ENCODE data around the gene EXTL1. TPM values are rescaled to one million over a fixed set of nuclear protein-coding genes. Genes with fewer than 3 reads are reported as not detected.

The EXTL1 gene
- total RNA-seq, 1 experiment from 2014 or later: 1.0 TPM

GRCh38 chr1:26028490-26028980 is 7.0 kb downstream of the EXTL1 start:
- no peak overlapping the region for H3K4me3 Mint-ChIP-seq
- Histone ChIP-seq H4K5ac (ENCODE audit: insufficient read length, low read depth, low read length) (no peak overlapping the region), H4K91ac (ENCODE audit: insufficient read length, low read depth, low read length) (no peak overlapping the region), H3K23me2 (ENCODE audit: insufficient read length, low read depth, low read length, poor library complexity, severe bottlenecking) (no peaks in the 10 kb centered on the region), H3K27me3 (ENCODE audit: insufficient read depth, low read length) (no peaks in the 10 kb centered on the region), H3K9ac (ENCODE audit: extremely low read depth, insufficient read length, low read length) (no peak overlapping the region), H3K27ac (ENCODE audit: insufficient read length, low read depth, low read length) (no peak overlapping the region), H3K4me2 (ENCODE audit: insufficient read depth, insufficient read length, low read length) (no peak overlapping the region), H3K18ac (ENCODE audit: insufficient read length, low read depth, low read length) (no peak overlapping the region), H3T11ph (ENCODE audit: low read length) (no peak overlapping the region), H2BK15ac (ENCODE audit: low read depth, low read length) (no peak overlapping the region), H2AK5ac (ENCODE audit: insufficient read length, low read length) (no peak overlapping the region), H2BK20ac (ENCODE audit: low read depth, low read length, poor library complexity, severe bottlenecking) (no peak overlapping the region), H3K56ac (ENCODE audit: insufficient read length, low read depth, low read length) (no peak overlapping the region), H2AFZ (ENCODE audit: low read length) (no peak overlapping the region), H3K23ac (ENCODE audit: insufficient read length, low read depth, low read length) (no peak overlapping the region), H2BK120ac (ENCODE audit: low read depth, low read length, poor library complexity, severe bottlenecking) (no peak overlapping the region), H4K8ac (replicated peaks; ENCODE audit: insufficient read length, low read depth, low read length) (no peak overlapping the region), H3K14ac (ENCODE audit: insufficient read depth, low read length) (no peak overlapping the region; the same call in 1 of the 2 replicates), H3K4me1 (ENCODE audit: insufficient read depth, low read length) (no peaks in the 10 kb centered on the region), H3K4ac (ENCODE audit: low read depth, low read length) (no peak overlapping the region), H3K79me2 (ENCODE audit: insufficient read depth, low read length) (no peaks in the 10 kb centered on the region), H2BK5ac (ENCODE audit: insufficient read length, low read length) (no peak overlapping the region), H3K79me1 (ENCODE audit: insufficient read depth, low read depth, low read length, poor library complexity, severe bottlenecking) (no peaks in the 10 kb centered on the region), H3K9me3 (ENCODE audit: control insufficient read depth, low read depth, low read length) (no peaks in the 10 kb centered on the region), H2BK12ac (ENCODE audit: insufficient read length, low read depth, low read length) (no peak overlapping the region), H4K20me1 (ENCODE audit: control insufficient read depth, insufficient read depth, insufficient read length) (no peaks in the 10 kb centered on the region)
- no peaks in the 10 kb centered on the region for H3K9me3 Mint-ChIP-seq
- H3K4me1 Mint-ChIP-seq: peaks cover 0 to 6% of the 10 kb centered on the region in 2 experiments; a peak in 2 of 4 replicates
- H3K36me3 Mint-ChIP-seq (ENCODE audit: insufficient read depth in 1 of 3, low read depth in 3 of 3): no peaks in the 10 kb centered on the region
- no peak for DNase-seq
- no peak for TF ChIP-seq CTCF (conservative IDR thresholded peaks at IDR 0.05)
- no CpG with 5 or more reads among the region's 8 CpGs for WGBS (ENCODE audit: extremely low coverage, insufficient read length, low lambda C conversion rate)
- H3K27me3 Mint-ChIP-seq (ENCODE audit: low read depth): peaks cover 23% of the 10 kb centered on the region
- H3K27ac Mint-ChIP-seq: no peak overlapping the region

All from H9 (cell line).